GM20000 (cell line): Measurements from ENCODE around the gene VCAM1.

Experiments
- DNase-seq: peaks from one replicate; pipeline ENCODE4 v3.0.0; 2012; ENCODE audit warnings: low spot score
- TF ChIP-seq, protein P1 (sequence below): IDR thresholded peaks from 2 replicates; pipeline ENCODE4 v1.5.1; 2012; ENCODE audit warnings: mild to moderate bottlenecking, control low read depth; ENCODE audit errors: extremely low read depth, missing control alignments

VCAM1 gene

GRCh38 chr1:100719490-100719889 is at the start of gene VCAM1:
Gene VCAM1 (plus strand): TSS chr1:100719742. CDS start chr1:100719861, 119 bp downstream.
- TF ChIP-seq, protein P1, sequence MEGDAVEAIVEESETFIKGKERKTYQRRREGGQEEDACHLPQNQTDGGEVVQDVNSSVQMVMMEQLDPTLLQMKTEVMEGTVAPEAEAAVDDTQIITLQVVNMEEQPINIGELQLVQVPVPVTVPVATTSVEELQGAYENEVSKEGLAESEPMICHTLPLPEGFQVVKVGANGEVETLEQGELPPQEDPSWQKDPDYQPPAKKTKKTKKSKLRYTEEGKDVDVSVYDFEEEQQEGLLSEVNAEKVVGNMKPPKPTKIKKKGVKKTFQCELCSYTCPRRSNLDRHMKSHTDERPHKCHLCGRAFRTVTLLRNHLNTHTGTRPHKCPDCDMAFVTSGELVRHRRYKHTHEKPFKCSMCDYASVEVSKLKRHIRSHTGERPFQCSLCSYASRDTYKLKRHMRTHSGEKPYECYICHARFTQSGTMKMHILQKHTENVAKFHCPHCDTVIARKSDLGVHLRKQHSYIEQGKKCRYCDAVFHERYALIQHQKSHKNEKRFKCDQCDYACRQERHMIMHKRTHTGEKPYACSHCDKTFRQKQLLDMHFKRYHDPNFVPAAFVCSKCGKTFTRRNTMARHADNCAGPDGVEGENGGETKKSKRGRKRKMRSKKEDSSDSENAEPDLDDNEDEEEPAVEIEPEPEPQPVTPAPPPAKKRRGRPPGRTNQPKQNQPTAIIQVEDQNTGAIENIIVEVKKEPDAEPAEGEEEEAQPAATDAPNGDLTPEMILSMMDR: no peak
- DNase-seq: peak; percentile 33

DNA sequence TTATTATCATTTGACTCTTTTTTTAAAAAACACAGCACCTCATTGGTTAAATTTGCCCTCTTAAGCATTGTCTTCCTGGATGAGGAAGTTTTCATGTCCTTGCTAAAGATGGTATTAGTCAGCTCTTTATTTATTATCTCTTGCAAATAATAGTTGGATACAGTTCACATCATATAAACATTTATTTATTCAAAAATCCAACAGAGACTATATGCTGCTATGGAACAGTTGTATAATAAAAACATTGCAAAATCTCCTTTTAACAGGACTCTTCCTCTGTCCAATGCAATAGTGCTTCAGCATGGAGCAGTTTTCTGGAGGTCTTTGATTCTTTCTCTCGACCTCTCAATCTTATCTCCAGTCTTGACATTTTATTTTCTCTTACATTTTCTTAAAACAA is 49.5 kb upstream of the VCAM1 start:
- no peak for DNase-seq
- TF ChIP-seq, protein P1: no peak

DNA sequence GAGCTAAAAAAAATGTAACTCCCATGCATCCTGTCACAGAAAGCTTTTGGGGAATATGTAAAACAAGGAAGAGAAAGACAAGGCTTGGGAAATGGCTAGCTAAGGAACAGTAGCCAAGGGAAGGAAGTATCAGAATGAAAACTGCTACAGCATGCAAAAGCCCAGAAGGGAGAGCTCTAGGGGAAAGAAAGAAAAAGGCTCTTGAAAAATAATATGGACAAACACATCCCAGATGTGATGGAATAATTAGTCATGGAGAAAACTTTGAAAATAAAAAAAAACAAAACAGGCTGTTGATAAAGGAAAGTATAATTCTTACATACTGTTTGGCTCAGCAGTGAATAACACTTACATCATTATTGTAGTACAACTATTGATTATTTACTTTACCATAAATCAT is 47.9 kb upstream of the VCAM1 start:
- DNase-seq: no peak
- TF ChIP-seq, protein P1: no peak

DNA sequence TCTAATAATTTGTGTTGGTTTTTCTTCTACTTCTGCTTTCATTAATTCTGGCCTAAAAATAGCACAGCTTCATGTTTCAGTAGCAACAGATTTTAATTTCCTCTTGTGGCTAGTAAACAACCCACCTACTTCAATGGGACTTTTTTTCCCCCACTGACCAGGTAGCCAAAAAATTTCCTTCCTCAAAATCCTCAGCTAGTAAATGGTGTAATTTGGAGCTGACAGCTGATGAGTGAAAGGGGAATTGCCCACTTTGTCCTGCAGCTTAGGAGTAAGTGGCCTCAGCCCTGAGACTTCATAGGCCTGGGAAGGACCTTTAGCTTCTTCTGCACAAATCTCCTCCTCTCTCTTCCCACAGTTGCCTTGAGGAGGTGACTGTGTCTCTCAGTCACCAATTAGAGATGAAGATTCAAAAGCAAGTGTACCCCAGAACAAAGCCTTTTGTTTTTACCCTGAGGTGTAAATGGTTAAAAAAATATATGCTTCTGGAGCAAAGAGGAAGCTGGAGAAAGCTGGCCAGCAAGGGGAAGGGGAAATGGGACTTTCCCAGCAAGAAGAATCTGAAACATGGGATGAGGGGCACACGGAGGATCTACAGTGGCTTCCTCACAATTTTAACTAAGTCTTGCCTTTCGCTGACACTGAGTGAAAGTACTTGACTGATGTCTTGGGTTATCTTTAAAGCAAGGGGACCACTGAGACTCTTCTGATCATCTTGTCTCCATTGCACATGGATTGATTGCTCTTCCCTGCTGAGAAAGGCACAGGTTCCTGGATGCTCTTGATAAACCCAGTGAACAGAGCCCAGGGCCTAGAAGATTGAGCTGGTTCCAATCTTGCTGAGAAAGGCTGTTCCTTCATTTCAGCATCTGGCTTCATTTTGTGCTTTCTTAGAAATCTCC is 35.8 kb upstream of the VCAM1 start:
- no peak for DNase-seq

DNA sequence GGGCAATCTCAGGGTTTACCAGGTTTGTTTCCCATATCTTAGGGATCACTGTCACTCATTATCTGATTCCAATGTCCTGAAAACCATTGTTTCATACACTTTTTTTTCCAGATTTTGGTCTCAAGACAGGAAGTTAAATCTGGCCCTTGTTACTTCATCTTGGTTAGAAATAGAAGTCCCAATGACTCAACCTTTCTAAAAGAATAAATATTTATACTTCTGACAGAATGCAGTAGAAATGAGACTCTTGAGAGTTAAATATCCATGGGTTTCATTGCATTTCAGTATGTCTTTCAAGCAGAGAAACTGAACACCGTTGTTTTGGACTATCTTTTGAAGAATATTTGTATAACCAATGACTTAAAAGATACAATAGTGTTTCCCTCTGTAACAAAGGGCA is 19.8 kb upstream of the VCAM1 start:
- TF ChIP-seq, protein P1: no peak
- no peak for DNase-seq

More for the DNA sequence above, 35.8 kb upstream of the VCAM1 start:
- TF ChIP-seq, protein P1: no peak

GRCh38 chr1:100700586-100700985 is 19.0 kb upstream of the VCAM1 start:
- TF ChIP-seq, protein P1: no peak
- DNase-seq: no peak

GRCh38 chr1:100703052-100703451 is 16.5 kb upstream of the VCAM1 start:
- TF ChIP-seq, protein P1: no peak
- DNase-seq: no peak
